Left kidney (tissue), 2 donors: ENCODE measurements around the gene VPREB1. TPM values are rescaled to one million over a fixed set of nuclear protein-coding genes. Genes with fewer than 3 reads are reported as not detected.
"Not testable (repeated sequence)": the region's sequence is repeated elsewhere in the genome, so short reads cannot be mapped to it uniquely, and the experiment has no call there.

Experiments used
- DNase-seq: peaks from one replicate; pipeline ENCODE4 v3.0.0-alpha.2; 2013
- polyA plus RNA-seq: library from polyadenylated mRNA; unstranded; fragments of 120-200 nt; gene quantifications from one replicate; pipeline ENCODE4 v1.2.1, GENCODE V29; 2013; ENCODE audit not compliant: insufficient read length

VPREB1 gene
- polyA plus RNA-seq, 1 donor, result not detected

GRCh38 chr22:22245935-22246525, 1.4 kb downstream of the VPREB1 start:
- DNase-seq, result no peak

- DNase-seq, result no peak
Measured at GRCh38 chr22:22246706-22247105, 2.1 kb downstream of the VPREB1 start.

- DNase-seq, result no peak
Measured at GRCh38 chr22:22248878-22249277, 4.3 kb downstream of the VPREB1 start.

- not testable (repeated sequence) for DNase-seq
Measured at GRCh38 chr22:22250651-22251050, 6.1 kb downstream of the VPREB1 start.

DNA sequence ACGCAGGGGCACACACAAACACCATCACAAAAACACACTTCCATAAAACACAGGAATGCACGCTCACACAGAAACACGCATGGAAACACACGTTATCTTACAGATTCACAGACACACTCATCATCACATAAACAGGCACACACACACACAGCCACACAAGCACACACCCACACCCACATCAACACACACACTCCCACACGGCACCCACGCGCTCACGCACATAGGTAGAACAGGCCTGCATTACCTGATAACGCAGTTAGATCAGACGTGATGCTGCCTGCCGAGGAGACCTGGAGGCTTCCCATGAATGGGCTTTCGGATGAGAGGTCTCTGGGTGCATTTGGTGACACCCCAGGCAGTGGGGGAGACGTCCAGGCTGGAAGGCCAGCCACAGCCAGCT, 11.5 kb downstream of the VPREB1 start:
- DNase-seq, result not testable (repeated sequence)

DNA sequence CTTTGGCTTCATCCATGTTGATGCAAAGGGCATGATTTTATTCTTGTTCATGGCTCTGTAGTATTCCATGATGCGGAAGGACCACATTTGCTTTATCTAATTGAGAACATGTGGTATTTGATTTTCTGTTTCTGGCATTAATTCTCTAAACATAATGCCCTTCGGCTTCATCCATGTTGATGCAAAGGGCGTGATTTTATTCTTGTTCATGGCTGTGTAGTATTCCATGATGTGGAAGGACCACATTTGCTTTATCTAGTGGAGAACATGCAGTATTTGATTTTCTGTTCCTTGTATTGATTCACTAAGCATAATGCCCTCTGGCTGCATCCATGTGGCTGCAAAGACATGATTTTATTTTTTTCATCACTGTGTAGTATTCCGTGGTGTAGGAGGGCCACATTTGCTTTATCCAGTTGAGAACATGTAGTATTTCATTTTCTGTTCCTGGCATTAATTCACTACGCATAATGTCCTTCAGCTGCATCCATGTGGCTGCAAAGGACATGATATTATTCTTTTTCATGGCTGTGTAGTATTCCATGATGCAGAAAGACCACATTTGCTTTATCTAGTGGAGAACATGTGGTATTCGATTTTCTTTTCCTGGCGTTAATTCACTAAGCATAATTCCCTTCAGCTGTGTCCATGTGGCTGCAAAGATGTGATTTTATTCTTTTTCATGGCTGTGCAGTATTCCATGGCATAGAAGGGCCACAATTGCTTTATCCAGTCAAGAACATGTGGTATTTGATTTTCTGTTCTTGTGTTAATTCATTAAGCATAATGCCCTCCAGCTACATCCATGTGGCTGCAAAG, 14.2 kb downstream of the VPREB1 start:
- DNase-seq, result not testable (repeated sequence)

- not testable (repeated sequence) for DNase-seq
Measured at GRCh38 chr22:22260169-22260568, 15.6 kb downstream of the VPREB1 start.

- not testable (repeated sequence) for DNase-seq
Measured at GRCh38 chr22:22260586-22260985, 16.0 kb downstream of the VPREB1 start.

DNA sequence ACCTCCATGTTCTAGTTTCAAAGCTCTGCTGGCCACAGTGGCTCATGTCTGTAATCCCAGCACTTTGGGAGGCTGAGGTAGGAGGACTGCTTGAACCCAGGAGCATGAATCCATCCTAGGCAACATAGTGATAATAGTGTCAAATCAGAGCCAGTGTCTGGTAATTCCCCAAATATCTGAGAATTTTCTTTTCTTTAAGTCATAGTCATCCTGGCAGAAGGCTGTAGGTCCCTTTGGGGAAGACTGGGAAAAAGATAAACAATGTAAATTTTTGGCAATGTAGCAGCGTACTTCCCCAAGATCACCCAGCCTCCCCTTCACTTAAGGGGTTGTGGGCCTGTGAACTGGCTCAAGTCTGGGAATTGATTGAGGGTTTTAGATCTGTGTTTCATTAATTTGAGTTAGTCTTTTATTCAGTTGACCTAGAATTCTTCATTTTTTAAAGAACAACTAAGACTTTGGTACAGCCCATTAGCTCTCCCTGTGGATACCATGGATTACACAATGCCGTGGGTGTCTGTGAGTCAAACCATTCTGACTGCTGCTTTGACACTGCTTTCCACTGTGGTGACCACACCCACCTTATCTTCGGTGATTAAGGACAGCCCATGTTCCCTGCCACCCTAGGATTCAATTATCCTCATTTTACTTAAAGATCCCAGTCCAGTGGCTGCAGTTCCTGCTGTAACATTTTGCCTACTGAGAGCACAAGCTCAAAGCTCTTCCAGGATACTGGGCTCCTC, 17.9 kb downstream of the VPREB1 start:
- not testable (repeated sequence) for DNase-seq

GRCh38 chr22:22263823-22264222, 19.2 kb downstream of the VPREB1 start:
- DNase-seq, result not testable (repeated sequence)

- DNase-seq, result not testable (repeated sequence)
Measured at GRCh38 chr22:22270036-22270676, 25.6 kb downstream of the VPREB1 start.

DNA sequence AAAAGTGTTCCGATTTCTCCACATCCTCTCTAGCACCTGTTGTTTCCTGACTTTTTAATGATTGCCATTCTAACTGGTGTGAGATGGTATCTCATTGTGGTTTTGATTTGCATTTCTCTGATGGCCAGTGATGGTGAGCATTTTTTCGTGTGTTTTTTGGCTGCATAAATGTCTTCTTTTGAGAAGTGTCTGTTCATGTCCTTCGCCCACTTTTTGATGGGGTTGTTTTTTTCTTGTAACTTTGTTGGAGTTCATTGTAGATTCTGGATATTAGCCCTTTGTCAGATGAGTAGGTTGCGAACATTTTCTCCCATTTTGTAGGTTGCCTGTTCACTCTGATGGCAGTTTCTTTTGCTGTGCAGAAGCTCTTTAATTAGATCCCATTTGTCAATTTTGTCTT, 32.8 kb downstream of the VPREB1 start:
- not testable (repeated sequence) for DNase-seq

DNA sequence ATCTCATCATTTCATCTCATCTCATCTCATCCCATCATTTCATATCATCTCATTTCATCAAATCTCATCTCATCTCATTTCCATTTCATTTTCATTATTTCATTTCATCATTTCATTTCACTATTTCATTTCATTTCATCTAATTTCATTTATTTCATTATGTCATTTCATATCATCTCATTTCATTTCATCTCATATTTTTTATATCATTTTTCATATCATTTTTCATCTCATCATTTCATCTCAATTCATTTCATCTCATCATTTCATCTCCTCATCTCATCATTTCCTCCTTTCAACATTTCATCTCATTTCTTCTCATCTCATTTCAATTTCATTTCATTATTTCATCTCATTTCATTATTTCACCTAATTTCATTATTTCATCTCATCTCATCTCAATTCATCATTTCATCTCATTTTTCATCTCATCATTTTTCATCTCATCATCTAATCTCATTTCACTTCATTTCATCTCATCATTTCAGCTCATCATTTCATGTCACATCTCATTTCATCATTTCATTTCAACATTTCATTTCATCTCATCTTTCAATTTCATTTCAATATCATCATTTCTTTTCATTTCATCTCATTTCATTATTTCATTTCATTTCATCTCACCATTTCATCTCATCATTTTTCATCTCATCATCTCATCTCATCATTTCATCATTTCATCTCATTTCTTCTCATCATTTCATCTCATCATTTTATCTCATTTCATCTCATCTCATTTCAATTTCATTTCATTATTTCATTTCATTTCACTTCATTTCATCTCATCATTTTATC, 40.6 kb downstream of the VPREB1 start:
- not testable (repeated sequence) for DNase-seq

DNA sequence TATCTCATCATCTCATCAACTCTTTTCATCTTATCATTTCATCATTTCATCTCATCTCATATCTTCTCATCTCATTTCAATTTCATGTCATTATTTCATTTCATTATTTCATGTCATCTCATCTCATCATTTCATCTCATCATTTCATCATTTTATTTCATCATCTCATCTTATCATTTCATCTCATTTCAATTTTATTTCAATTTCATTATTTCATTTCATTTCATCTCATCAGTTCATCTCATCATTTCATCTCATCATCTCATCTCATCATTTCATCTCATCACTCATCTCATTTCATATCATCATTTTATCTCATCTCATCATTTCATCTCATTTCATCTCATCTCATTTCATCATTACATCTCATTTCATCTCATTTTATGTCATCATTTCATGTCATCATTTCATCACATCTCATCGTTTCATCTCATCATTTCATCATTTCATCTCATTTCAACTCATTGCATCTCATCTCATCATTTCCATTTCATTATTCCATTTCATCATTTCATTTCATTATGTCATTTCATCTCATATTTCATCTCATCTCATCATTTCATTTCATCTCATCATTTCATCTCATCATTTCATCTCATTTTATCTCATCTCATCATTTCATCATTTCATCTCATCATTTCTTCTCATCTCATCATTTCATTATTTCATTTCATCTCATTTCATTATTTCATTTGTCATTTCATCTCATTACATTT, 42.0 kb downstream of the VPREB1 start:
- not testable (repeated sequence) for DNase-seq

- not testable (repeated sequence) for DNase-seq
Measured at GRCh38 chr22:22287106-22287626, 42.6 kb downstream of the VPREB1 start.

DNA sequence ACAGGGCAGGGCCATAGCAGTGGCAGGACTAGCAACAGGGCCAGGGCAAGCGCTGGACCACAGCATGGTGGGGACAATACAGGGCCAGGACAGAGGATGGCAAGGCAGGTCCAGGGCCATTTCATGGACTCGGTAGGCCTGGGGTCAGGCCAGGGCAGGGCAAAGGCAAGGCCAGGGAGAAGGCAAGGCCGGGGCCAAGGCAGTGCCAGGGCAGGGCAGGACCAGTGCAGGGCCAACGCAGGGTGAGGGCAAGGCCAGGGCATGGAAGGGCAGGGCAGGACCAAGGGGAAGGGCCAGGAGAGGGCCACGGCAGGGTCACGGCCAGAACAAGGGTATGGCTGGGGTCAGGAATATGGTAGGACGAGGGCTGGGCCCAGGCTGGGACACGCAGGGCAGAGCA, 45.1 kb downstream of the VPREB1 start:
- not testable (repeated sequence) for DNase-seq

- DNase-seq, result not testable (repeated sequence)
Measured at GRCh38 chr22:22291129-22291806, 46.7 kb downstream of the VPREB1 start.

DNA sequence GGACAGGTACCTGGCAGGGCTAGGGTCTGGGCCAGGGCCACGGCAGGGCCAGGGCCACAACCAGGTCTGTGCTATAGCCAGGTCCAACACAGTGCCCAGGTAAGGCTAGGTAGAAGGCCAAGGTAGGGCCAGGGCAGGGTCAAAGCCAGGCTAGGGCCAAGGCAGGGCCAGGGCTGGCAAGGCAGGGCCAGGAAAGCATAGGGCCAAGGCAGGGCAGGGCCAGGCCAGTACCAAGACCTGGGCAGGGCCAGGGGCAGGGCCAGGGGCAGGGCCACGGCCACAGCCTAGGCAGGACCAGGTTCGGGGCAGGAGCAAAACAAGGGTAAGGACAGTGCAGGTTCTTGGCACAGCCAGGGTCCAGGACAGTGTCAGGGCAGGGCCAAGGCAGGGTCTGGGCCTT, 48.1 kb downstream of the VPREB1 start:
- not testable (repeated sequence) for DNase-seq

- not testable (repeated sequence) for DNase-seq
Measured at GRCh38 chr22:22293436-22293835, 48.9 kb downstream of the VPREB1 start.

- DNase-seq, result not testable (repeated sequence)
Measured at GRCh38 chr22:22294641-22295040, 50.1 kb downstream of the VPREB1 start.
